Activated T-helper 1 cell treated with Interleukin-2 at 50 U/mL for 16 hours (primary cell): Measurements from ENCODE around the gene DPH1.

Experiments
- DNase-seq: peaks from one replicate; pipeline ENCODE4 v3.0.0-alpha.2; 2020; ENCODE audit warnings: low read depth

Gene DPH1

DNA sequence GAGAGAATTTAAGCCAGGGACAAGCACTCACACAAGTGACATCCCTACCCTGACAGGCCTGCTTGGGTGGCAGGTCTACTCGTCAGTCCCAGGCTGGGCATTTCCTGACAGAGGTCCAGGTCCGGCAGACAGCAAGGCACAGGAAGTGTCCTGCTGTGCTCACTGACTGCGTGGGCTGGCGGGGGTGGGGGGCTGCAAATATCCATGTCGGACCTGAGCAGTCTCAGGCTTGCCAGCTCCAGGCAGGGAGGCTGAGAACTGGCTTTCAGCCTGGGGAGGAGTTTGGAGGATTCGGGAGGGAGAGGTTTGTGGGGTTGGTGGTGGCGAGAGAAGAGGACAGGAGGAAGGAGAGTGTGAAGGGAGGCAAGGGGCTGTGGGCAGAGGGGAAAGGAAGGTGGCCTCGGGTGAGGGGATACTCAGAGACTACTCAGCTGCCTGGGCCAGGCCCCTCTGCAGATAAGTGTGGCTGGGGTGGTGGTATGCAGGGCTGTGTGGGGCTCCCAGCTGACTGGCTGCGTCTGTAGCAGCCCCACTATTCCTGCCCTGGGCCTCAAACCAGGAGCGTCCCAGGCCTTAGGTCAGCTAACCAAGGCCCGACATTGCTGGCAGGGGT, 32.7 kb downstream of the DPH1 start:
- DNase-seq = no peak

DNA sequence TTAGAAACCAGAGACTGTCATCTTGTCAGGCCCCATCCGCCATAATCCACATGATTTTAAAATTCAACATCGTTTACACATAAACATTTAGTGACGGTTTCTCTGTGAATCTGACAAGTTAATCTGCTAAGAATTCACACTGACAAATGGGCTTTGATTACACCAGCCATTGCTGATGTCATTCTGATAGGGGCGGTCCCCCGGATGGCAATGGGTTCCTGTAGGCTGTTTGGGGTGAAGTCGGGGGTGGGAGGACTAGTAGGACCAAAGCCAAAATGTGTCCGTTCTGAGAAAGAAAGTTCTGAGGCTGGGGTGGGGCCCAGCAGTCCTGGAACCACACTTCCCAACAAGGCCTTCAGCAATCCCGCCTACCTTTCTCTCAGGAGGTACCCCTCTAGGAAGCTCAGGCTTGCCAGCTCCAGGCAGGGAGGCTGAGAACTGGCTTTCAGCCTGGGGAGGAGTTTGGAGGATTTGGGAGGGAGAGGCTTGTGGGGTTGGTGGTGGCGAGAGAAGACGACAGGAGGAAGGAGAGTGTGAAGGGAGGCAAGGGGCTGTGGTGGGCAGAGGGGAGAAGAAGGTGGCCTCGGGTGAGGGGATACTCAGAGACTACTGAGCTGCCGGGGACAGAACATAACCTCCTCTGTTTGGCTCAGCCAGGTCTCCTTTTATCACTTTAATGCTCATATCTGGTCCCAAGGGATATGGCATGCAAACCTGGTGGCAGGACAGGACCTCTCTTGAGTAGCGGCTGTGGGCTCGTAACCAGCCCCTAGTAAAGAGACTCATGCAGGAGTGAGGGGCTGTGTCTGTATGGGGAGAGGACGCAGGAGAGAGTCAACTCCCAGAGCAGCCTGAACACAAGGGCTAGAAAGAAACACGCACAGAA, 33.6 kb downstream of the DPH1 start:
- no peak for DNase-seq

DNA sequence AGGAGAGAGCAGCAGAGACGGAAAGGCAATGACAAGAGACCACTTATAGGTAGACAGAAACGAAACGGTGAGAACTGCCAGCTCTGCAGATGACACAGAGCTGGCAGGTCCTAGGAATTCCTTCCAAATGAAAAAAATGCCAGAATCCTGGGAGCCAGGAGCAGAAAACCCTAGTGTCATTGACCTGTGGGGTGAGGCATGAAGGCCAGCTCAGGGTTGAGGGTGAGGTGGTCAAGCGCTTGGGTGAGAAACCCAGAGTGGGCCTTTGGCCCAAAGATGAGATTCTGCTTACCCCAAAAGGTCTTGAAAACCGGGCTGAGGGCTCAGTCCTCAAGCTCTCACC, 34.2 kb downstream of the DPH1 start:
- no peak for DNase-seq

DNA sequence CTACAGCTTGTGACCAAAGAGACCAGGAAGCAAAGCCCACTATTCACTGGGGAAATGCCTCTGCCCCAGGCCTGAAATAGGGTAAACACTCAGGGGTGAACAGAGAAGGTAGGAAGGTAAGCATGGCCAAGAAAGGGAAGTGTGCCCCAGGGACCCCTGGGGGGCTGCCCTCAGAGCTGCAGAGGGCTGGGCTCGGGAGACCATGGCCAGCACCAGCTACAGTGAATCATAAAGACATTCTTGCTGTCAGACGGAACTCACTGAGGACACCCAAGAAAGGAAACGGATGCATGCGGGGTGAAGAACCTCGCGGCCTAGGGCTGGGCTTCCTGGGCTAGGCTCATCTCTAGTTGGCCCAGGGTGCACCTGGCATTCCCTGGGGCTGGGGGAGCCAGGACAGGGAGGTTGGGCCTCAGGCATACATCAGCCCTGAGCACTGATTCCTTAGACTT, 34.6 kb downstream of the DPH1 start:
- DNase-seq = no peak

DNA sequence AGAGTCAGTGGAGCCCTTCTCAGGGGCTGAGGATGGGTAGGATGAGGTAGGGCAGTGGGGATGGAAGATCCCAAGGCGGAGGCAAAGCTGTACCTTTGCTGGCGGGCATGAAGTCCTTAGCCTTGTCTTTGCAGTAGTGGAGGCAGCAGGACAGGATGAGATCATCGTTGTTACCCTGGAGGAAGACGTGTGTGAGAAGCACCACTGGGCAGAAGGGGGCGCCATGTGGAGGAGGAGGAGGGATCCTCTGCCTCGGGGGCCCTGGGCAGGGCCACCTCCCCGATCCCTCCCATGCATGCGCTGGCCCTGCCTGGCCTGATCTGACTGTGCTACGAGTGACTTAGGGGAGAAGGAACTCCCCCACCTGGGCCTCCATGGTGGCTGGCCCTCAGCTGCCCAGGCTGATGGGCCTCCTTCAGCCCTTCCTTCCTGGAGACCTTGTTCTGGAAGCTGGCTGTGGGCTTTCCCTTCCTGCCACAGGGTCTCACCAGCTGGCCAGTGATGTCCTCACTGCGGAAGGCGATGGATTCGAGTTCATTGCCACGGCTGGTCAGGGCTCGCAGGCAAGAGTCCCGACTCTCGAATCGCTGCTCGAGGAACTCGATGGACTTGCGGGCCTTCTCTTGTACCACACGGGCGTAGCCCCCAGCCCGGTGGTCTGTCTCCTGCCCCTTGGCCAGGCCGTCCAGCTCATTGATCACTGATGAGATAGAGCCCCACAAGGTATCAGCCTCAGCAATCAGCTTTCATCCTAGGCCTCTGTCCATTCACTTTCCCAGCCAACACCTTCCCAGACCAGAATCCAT, 35.2 kb downstream of the DPH1 start:
- no peak for DNase-seq

DNA sequence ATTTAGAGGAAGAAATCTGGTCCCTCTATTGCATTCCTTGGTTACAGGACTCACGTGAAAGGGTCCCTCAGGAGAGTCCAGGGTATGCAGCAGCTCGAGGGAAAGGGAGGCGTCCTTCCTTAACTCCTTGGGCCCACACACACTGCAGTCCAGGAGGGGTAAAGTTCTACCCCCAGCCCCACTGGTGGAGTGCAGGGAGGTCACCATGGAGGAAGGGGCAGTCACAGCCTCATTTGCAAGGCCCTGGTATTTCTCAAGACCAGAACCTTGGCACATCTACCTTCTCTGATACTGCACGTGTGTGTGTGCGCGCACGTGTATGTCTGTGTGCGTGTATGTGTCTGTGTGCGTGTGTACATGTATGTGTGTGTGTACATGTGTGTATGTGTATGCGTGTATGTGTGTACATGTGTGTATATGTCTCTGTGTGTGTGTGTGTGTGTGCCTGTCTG, 36.0 kb downstream of the DPH1 start:
- DNase-seq = no peak

DNA sequence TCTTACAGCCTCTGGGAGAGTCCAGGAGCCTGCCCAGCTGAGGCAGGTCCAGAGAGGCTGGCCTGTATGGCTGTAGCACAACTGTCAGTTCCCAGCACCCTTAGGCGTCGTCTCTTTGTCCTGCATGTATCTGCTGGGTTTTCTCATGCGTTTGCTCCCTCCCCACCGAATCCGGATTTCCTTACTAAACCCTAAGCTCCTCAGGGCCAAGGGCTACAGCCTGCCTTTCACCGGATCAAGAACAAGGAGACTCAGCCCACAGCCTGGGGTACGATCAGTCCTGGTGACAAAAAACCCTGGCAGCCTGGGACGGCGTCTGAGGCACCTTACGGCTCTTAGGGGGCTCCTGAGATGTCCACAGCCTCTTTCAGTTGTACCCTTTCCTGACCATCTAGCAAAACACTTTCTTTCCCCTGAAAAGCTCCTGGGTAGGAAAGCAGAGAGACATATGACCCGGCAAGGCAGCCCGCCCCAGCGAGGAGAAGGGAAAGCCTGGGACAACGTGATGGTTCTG, 37.2 kb downstream of the DPH1 start:
- DNase-seq = no peak

DNA sequence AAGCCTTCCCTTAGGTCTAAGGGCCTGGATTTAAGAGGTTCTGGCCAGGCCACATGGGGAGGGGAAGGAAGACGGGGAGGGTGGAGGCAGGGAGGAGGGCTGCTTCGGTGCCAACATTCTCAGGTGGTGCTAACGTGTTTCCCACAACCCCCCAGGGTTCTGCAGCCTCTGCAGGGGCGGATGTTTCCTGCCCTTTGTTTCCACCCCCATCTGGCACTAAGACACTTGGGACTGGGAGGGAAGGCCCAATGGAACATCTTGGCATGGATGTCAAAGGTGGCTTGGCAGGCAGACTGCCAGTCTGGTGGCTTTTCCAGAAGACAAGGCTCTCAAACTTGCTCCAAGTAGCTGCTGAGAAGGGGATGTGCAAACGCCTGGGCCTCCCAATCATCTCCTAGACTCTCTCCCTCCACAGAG, 37.7 kb downstream of the DPH1 start:
- no peak for DNase-seq

DNA sequence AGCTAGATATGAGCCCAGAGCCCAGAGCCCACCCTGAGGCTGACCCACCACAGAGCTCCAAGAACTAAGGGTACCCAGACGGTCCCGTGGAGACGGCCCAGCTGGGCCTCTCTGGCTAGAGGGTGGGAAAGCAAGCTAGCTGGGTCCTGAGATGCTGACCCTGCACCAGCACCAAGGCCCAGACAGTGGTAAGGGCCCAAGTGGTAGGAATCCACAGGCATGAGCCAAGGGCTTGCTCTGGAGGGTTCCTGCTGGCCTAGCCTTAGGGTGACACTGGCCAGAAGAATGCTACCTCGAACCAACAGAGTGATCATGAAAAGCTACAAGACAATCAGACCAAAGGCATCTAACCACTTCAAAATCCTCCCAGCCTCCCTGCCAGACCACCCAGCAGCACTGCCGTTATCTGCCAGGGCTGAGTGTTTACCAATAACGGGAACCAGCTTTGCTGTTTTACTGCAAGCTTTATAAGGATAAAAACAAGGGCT, 38.1 kb downstream of the DPH1 start:
- DNase-seq = no peak

DNA sequence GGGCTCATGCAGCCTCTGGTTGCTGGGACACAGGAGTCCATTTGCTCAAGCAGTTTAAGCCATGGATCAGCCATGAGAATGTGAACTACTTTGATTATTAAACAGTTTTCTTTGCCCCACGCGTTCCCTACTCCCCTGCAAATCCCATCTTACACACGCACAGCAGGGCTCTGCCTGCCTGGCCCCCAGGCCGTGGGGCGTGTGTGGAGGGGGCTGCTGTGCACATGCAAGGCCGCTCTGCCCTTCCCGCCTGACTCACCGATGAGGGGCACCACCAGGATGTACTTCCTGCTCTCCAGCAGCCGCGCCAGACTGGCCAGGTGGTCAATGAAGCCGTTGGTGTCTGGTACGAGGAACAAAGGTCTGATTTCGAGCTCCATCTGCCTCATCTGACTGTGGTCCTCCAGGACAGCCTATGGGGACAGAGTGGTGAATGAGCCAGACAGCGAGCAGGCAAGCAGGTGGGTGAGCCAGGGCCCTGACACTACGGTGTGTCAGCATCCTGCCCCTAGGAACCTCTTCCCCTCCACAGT, 38.6 kb downstream of the DPH1 start:
- DNase-seq = no peak

DNA sequence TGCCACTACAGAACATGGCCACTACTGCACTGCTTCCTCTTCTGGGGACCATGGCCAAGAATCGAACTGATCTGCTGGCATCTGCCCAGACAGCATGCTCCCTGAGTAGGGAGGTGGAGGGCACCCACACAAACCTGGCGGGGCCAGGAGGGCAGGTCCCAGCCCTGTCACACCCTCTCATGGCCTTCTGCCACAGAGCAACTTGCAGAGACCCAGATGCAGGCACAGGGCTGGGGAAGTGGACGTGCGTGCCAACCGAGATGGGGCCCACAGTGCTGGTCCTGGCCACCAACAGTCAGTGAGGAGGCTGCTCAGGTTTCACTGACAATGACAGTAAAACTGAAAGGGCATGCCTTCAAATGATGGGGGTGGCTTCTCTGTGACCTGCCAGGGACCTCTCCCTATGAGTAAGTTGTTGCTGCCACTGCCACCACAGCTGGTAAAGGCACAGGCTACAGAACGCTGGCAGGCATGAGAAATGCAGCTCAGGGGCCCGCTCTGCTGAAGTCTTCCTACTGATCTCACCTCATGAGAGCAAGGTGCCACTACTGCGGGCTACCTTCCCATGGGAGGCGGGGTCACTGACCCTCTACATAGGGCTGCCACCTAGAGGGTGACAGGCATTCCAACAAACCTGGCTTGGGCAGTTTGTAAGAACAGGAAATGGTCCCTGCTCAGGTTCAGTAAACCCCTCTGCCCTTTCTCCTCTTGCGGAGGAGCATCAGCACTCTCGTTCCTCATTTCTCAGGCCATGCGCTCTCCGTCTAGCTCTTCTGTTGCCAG, 40.5 kb downstream of the DPH1 start:
- no peak for DNase-seq

DNA sequence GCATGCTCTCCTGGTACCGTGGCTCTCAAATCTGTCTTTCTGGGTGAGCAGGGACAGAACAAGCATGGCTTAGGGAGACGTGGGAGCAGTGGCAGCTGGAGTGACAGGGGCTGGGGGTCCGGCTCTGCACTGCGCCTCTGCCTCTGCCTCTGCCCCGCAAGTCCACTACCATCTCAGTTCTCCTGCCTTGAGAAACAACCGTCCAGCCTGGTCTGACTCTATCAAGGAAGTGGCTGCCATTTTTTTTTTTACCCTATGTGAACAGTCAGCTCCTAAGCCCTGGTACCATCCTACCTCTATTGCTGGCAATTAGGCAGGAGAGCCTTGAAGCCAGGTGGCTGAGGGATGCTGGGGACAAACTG, 41.1 kb downstream of the DPH1 start:
- DNase-seq = no peak

DNA sequence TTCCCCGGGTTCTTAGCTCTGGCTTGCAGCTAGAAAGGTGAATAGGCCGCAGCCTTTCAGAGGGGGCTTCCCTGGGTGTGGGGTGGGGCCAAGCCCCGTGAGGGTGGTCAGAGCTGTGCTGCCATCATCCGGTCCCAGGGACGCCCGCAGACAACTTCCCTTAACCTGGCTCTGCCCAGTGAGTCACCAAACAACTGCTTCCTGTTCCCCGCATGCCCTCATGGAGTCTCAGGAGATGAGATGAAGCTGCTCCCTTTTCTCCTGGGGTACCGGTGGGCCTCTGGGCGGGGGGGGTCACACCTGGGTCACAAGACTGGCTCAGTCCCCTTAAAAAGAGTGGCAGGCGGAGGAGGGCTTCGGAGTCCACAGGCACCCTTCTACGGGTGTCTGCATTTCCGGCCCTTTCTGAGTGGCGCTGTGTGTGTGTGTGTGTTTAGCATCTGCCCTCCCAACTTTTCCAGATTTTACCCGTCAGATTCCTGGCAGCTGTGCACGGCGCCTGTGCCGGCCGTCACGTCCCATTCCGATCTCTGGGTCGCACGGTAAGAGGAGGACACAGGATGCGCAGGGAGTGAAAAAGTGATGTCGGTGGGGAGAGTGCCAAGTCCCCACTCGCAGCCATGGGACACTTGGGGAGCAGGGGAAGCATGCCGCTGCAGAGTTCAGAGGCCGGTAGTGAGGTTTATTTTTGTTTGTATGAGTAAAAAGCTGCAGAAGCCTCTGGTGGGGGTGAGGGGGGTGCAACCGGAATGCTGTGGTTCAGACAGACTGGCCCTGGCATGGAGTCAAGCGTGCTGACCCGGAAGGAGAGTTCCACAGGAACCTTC, 41.7 kb downstream of the DPH1 start:
- no peak for DNase-seq

DNA sequence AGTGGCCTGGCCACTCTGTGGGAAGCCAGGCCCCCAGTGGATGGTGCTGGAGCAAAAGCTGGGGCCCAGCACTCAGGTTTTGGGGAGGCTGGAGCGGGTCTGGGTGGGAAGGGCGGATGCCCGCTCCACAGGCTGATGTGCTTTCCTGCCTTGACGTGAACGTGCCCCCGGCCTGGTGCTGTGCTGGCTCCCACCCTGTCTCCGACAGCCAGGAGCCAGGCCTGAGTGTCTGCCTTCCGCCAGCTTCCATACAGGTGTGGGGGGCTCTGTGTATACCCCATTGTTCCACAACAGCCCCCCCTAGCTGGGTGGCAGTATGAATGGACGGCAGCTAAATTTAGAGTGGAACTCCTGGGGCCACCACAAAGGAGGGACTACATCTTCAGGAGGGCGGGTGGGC, 45.0 kb downstream of the DPH1 start:
- no peak for DNase-seq

DNA sequence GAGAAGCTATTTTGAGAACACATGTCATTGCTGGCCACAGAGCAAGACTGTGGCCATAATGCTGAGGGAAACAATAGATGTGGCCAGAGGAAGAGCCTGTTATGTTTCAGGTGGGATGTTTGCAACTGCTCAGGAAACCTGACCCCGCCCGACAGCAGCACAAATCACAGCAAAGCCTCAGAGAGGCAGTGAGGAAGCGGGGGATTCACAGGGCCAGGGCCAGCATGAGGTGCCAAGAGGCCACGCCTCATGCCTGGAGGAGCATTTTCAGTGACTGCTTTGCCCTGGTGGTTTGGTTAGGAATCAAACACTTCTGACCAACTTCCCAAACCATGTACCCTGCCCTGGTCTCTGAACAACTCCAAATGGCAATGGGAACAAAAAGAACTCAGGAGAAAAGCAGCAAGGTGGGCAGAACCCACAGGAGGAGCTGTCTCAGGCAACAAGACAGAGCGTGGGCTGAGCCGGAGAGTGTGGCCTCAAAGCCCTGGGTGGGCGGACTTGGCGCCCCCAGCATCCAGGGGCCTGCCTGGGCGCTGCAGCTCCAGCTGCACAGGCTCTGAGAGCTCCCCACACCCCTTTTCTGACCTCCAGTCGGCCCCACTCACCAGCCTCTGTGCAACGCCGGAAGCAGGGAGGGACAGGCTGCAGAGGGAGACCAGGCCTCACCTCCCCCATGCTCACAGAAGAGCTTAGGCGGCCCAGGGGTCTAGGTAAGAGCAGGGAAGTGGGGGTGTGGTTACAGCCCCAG, 45.6 kb downstream of the DPH1 start:
- no peak for DNase-seq

DNA sequence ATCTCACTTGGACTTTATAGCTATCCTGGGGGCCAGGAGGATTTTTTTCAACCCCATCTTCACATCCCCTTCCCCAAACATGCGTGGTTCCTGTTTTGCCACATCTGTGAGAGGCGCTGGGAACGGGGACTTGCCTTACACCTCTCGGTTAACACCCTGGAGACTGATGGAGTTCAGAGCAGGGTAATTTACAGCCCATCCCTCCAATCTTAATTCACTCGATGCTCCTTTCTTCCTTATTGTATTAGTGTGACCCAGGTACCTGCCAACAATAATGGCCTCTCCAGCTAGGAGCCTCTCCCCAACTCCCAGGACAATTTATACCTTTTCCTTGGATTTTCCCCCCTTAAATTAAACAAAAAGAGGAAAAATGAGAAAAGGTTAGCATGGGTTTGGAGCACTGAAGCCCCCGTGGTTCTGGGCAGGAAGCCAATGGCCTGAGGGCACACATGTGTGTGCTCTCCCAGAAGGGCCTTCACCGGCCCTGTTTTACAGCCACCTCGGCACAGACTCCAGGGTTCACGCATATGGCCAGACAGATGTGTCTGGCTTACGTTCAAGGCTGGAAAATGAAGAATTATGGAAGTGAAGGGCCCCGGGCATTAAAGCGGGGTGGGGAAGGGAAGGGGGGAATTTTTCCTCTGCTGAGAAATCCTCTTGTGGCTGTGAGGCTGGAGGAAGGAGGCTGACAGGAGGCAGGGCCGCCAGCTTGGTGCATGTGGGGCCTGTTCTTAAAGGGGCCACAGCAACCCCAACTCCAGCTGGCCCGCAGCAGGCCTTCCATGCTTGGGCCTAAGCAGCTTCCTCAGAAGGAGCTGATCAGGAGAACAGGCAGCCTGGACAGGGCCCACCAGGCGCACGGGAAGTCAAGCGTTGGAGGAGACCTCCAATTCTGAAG, 46.4 kb downstream of the DPH1 start:
- no peak for DNase-seq

DNA sequence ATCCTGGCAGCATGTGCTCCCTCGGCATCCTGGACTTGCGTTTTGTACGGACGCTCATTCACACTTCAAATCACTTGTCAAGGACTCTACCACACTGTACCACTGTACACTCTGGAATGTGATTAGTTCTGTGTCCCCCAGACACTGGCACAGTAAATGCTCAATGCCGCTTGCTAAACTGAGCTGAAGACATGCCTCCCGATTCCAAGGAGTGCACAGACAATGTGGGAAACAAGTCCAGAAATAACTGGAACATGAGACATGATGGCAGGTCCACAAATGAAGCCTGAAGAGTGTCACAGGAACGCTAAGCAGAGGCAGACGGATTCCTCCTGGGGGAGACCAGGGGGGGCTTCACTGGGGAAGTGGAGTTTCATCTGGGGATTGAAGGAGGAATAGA, 47.1 kb downstream of the DPH1 start:
- no peak for DNase-seq

DNA sequence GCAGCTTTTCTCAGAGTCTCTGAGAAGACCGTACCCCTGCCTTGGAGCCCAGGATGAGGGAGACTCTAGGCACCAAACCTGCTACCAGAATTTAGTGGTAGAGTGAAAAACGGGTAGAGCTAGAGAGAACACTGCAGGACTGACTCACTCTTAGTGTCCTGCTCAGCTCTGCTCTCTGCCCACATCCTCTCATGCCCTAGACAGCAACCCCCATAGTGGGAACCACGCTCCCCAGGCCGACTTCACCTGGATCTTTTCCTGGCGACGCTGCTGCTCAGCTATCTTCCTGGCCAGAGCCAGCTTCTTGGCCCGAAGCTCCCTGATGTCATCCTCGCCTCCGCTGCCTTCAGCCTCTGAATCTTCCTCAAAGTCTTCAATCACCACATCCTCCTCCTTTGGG, 51.6 kb downstream of the DPH1 start:
- no peak for DNase-seq
